ENCODE measurements around the gene EPHB3.
"Not testable (repeated sequence)": the region's sequence is repeated elsewhere in the genome, so short reads cannot be mapped to it uniquely, and the experiment has no call there.

Gene EPHB3

DNA sequence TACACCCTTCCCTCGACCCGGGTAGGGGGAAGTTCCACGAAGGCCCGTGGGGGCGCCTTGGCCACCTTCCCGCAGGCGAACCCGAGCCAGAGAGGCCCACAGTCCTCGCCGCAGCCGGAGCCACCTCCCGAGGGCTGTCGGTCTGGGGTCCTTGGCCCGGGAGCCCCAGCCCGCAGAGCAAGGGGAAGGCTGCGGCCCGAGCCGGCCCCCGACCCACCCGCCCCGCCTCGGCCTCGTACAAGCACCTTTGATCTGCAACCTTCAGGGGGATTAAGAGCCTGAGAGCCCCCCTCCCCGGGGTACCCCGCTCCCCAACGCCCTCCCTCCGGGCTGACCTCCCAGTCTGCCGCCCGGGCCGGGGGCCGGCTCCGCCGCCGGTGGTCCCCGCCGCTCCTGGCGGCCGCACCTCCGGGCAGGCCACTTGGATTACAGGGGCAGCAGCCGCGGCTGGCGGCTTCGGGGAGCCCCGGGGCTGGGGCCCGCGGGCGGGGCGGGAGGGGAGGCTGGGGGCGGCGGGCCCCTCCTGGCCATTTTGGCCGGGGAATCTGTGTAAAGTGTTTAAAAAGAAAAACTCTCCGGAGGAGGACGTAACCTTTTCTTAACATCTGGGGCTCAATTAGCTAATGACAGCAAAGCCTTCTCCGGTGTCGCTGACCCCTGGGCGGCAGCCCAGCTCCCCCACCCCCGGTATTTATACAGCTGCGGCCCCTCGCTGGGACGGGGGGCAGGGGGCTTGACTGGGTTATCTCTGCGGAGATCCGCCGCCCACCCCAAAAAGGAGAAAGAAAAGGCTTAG is 40.2 kb downstream of the EPHB3 start:
- DNase-seq: no peak

DNA sequence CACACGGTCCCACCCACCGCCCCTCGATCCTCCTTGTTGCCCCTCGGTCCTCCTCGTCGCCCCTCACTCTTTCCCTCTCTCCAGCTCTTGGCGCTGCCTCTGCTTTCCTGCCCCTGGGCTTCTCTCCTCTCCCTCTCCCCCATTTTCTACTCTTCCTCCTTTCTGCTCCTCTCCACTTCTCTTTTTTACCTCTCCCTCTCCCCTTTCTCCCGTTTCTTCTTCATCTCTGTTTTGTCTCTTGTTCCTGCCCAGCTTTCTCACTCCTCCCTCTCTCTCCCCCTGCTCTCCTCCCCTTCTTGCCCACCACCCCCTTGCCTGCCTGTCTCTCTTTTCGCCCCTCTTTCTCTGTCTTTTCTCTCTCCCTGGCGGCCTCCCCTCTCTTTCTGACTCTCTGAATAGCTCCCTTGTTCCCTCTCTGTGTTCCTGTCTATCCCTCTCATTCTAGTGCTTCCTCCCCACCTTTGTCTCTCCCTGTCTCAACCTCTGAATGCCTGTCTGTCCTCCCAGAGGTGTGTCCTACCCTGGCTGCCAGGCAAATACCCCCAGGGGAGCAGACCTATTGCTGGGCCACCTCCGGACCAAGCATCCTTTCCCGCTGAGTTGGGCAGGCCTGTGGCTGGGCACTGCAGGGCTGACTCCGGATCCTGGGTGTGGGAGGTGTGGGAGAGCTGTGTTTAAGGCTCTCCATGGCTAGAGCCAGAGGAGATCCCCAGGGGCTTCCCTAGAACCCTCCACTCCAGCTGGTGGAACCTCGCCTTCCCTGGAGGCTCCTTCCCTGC is 41.0 kb downstream of the EPHB3 start:
- peak; percentile 9 for DNase-seq

DNA sequence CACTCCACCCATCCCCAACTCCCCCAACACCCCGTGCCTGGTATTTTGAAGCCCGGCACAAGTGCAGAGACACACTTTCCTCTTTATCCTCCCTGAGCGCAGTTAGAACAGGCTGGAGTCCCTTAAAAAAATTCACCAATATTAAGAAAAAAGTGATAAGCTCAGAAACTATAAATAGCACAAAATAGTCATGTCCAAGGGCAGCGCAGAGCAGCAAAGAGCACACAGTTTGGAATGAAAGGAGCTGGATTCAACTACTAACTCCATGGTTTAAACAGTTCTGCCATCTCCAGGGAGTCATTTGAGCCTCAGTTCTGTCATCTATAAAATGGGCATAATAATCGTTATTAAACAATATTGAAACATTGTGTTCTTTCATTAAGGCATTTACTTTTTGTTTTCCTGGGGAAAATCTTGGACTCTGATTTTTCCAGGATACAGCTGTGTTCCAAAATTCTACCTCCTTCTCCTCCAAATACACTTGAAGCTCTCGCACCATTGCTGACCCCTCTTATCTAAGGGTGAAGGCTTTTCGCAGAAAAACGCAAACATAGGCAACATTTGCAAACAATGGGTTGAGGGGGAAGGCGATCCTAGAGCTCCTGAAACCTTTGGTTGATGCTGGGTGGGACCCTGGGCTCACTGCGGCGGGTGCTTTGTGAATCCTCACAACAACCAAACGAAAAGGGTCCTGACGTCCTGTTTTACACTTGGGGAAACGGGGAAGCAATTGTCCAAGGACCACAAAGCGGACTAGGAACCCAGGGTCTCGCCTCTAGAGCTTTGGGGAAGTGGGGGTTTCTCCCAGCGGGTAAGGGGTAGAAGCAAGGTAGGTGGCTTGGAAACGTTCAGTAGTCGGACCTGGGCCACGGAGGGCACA is 41.8 kb downstream of the EPHB3 start:
- no peak for DNase-seq

DNA sequence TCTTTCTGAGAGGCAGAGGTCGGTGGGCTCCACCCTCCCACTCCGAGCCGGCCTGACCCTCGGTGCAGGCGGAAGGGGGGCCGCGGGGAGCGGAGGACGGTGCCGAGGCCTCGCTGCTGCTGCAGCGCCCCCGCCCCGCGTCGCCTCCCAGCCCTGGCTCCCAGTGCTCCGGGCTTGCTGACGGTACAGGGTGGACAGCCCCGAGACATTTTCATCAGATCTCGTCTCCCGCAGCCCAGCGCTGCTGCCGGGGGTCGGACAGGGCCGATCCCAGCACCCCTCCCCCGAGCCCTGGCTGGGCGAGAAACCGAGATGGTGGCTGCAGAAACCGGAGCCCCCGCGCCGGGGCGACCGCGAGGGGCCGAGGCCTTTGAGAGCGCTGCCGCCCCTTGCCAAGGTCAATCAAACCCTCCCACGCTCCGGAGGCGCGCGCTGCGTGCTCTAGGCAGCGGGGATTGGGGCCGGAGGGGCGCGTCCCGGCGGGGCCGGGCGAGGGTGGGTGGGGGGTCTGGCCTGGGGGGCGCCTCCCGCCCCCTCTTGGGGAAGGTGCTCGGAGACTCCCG is 42.5 kb downstream of the EPHB3 start:
- DNase-seq: no peak

DNA sequence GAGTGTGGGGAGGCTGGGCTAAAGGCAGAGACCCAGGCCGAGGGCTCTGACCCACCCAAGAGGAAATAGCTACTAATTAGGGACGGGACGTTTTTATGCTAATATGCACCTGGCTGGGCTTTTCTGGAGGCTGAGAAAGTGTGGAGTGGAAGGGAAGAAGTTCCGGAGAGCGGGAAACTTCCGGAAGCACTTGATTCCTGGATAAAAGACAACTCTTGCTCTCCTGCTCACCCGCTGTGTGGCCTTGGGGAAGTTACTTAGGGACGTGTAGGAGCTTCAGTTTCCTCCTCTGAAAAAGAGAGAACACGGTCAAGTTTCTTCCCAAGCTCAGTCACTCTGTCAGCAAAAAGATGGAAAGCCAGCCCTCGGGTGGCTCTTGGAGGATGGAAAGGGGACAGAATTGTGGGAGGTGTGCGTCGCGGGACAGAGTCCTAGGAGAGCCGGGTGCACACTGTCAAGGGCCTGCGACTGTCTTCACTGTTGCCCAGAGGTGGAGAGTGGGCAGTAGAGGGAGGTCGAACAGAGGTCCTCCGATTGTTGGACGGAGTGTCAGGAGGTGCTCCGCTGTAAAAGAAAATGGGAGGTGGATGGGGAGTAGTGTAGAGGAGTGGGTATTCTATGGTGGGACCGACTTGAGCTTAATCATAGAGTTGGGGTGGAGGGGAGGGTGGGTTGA is 43.2 kb downstream of the EPHB3 start:
- DNase-seq: no peak

DNA sequence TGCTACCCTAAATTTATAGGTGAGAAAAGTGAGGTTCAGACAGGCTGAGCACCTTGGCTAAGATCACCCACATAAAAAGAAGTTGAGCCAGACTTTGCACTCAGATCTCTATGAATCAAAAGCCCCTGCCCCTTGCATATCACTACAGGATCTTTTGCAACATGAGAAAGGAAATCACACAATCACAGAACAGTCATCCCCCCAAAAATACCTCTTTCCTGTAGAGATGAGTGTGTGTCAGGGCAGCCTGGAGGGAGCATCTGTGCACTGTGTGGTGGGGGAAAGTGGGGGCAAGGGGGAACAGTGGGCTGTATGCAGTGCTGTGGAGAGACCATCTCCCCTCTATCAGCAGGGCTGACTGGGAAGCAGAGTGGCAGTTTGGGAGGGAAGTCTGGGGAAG is 46.6 kb downstream of the EPHB3 start:
- no peak for DNase-seq

DNA sequence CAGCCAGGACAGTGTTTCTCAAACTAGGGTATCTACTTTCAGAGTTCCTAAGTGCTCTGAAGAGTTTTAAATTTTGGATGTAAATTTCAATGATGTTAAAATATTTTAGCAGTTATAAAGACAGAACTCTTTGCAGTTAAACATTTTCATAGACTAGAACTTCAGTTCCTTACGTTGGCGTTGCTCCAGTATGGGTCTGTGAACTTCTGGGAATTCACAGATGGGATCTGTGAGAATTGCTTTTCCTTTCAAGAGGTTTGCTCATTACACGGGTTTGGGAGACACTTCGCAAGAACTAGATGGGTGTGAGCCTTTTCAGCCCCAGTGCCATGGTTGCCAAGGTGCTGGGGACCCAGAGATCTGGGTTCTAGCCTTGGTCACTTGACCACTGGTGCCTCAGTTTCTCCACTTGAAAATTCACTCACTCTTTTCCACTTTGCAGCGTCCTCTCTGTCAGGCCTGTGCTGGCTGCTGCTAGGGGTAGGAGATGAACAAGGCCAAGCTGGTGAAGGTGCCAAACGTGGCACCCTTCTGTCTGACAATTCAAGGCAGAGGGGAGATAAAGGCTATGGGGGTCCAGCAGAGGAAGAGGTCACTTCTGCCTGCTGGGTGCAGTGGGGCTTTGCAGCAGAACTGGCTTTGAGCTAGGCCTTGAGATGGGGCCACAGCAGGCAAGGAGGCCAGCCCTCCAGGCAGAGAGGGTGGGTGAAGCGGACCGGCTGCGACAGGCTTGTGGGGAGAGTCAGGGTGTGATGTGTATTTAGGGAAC is 48.1 kb downstream of the EPHB3 start:
- DNase-seq: no peak

DNA sequence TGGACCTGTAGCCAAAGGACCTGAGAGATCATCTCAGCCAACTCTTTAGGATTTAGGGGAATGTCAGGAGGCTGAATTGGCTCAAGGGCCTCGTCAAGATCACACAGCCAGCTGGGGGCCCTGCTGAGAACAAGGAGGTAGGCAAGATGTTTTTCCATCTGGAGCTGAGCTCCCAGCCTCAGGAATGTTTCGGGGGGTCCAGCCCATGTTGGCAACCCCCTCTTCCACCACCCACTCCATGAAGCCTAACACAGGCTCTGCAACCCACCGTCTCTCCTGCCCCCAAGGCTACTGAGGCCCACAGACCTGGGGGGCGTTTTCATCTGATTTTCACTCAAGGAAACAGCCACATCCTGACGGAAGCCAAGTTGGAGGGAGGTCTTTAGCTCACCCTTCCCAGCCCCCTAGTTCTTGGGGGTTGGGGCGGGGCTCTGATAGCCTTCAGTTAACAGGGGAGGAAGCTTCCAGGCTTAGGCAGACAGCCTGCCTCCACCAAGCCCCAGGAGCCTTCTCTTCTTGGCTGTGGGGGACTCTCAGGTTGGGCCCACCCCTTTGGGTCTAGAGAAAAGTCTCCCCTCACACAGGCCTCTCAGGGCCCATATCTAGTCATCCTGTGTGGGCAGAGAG is 48.8 kb downstream of the EPHB3 start:
- no peak for DNase-seq

DNA sequence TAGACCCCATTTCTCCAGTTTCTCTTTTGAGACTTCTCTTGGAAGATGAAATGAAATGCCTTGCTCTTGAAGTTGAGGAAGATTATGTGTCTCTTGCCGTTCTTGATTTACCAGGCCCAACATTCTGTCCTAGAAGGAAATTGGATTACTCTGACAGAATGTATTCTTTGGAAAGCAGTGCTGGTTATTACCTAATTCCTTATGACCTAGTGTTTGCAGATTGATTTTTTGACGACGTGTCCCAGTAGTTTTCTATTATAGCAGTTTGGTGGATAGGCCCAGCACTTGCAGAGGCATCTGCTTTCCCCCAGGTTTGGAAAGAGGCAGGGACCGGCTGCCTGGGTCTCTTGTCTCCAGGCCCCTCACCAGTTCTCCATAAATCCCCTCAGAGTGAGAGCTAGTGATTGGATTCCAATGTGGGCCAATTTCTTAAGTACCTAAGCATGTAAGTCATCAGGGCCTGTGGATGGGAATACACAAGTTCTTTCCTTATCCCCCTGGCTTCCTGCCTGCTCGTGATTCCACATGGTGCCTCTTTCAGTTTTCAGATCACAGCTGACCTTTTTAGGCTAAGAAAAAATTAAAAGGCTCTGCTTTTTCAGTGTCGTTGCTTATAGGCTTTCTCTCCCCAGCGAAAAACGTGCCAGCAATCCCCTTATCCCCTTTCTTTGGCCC is 50.2 kb downstream of the EPHB3 start:
- DNase-seq: no peak

DNA sequence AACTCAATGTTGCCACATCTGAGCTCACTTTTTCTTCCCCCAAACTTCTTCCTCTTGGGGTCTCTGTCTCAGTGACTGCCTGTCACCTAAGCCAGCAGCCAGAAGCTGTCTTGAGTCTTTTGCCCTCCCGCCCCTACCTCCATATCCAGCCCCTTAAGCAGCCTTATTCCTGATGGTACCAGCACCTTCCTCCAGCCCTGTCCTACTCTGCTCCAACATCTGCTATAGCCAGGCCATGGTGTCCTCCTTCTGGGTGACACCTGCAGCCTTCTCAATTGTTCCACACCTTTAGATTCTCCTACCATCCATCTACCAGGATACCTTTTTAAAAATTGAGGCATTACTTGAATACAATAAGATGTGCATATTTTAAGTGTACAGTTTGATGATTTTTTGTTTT is 53.8 kb downstream of the EPHB3 start:
- no peak for DNase-seq

DNA sequence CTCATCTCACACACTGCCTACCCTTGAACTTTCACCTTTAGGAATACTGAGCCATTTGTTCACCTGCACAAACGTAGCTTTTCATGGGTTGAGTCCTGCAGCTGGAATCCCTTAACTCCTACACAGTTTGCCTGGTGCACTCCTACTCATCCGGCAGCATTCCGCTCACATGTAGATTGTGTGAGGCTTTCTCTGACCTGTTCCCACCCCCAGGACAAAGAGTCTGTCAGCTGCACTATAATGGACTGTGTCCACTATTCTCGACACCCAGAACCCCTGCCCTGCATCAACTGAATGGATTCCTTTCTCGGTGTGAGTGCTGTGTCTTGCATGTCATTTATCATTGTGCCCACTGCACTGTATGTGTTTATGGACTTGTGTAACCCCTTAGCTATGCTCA is 54.9 kb downstream of the EPHB3 start:
- DNase-seq: no peak

DNA sequence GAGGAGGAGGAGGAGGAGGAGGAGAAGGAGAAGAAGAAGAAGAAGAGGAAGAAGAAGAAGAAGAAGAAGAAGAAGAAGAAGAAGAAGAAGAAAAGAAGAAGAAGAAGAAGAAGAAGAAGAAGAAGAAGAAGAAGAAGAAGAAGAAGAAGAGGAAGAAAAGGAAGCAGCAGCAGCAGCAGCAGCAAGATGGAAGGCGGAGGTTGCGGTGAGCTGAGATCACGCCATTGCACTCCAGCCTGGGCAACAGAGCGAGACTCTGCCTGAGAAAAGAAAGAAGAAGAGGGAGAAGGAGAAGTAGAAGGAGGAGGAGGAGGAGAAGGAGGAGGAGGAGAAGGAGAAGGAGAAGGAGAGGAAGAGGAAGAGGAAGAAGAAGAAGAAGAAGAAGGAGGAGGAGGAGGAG is 55.7 kb downstream of the EPHB3 start:
- not testable (repeated sequence) for DNase-seq

DNA sequence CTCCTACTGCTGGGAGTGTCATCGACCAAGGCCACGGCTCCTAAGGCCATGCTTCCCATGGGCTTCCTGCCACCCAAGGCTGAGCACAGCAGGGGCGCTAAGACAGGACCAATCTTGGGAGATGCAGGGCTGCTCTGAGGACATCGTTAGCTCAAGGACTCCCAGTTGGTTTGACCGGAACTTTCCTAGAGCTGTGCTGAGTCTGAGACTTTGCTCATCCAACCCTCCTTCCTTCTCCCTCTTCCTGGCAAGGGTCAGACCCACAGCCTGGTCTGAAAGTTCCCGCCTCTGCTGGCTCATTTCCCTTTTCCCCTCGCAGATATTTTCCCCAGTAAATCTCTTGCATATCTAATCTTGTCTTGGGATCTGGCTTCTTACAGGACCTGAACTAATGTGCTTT is 57.2 kb downstream of the EPHB3 start:
- no peak for DNase-seq

DNA sequence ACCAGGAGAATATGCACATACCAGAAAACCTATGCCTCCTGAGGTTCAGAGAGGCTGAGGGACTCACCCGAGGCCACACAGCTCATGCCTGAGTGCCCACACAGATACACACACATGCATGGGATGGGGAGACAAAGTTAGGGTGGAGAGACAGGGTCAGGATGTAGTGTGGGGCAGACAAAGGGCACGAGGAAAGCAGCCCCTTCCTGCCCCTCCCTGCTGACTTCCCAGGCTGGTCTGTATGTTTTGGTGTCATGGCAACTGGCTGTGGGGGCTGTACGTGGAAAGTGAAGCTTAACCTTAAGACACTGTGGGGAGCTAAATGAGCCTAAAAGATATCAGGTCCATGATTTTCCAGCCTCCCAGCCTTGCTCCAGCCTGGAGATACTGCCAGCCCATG is 57.8 kb downstream of the EPHB3 start:
- no peak for DNase-seq

DNA sequence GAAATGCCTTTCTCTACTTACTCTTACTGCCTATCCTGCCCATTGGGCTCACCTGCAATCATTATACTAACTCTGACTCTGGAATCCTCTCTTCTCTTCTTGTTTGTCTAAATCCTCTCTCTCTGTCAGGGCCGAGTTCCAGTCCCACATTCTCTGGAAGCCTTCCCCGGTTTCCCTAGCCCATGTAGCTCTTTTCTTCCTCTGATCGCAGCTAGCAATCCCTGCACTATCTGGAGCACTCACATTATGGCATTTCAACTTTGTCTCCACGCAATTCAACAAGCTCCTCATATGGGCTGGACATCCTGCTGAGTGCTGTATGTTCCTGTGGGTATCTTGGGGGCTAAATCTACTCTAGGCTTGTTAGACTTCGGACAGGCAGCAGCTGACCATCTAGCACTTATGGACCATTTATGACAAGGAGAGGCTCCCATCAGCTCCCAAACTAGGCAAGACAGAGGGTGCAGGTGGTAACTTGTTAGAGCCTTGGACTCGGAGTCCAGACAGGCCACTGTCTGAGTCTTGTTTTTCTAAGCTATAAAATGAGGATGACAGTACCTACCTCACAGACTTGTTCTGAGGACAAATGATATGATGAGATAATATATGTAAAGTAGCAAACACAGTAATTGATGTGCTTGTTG is 58.3 kb downstream of the EPHB3 start:
- no peak for DNase-seq

DNA sequence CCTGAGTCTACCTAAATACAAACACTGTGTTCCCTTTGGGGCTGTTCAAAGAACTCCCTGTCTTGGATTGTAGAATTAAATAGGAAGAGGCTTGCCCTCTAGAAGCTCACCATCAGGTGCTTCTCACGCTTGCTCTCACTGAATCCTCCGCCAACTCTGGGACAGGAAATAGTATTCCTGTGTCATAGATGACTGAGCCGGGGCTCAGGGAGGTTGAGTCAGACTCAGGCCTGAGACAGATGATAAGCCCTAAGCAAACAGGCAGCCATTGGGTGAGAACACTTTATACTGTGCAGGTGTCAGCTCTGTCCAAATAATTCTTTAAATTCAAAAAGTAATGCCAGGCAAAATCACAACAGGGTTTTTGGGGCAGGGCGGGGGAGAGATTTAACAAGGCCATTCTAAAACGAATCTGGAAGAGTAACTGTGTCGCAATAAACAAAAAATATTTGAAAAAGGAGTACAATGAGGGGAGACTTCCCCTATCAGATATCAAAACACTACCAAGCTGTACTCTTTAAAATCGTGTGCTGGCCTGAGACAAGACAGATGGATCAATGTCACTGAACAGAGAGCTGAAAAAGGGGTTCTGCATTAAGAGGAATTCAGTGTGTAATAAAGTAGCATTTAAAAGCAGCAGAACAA is 59.0 kb downstream of the EPHB3 start:
- DNase-seq: no peak

DNA sequence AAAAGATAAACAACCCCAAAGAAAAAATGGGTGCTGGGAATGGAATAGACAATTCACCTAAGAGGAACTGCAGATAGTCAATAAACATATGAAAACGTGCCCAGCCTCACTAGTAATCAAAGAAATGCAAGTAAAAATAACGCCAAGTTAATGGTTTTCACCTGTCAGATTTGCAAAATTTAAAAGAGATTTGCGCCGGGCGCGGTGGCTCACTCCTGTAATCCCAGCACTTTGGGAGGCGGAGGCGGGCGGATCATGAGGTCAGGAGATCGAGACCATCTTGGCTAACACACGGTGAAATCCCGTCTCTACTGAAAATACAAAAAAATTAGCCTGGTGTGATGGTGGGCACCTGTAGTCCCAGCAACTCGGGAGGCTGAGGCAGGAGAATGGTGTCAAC is 60.6 kb downstream of the EPHB3 start:
- DNase-seq: not testable (repeated sequence)

DNA sequence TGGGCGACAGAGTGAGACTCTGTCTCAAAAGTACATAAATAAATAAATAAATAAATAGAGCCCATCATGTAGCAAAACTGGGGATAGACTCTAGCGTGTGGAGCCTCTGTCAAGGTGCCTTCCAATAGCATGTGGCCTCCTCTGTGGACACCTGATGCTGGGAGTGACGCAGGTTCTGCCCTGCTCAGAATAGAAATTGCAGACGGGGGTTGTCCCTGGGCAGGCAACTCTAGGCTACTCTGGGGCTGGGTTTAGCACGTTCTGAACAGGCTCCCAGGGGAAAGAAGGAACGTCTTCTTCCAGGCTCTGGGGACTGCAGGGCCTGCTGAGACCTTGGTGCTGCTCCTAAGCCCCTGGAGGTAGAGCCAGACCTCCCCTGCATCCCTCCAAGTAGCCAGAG is 65.3 kb downstream of the EPHB3 start:
- DNase-seq: no peak

DNA sequence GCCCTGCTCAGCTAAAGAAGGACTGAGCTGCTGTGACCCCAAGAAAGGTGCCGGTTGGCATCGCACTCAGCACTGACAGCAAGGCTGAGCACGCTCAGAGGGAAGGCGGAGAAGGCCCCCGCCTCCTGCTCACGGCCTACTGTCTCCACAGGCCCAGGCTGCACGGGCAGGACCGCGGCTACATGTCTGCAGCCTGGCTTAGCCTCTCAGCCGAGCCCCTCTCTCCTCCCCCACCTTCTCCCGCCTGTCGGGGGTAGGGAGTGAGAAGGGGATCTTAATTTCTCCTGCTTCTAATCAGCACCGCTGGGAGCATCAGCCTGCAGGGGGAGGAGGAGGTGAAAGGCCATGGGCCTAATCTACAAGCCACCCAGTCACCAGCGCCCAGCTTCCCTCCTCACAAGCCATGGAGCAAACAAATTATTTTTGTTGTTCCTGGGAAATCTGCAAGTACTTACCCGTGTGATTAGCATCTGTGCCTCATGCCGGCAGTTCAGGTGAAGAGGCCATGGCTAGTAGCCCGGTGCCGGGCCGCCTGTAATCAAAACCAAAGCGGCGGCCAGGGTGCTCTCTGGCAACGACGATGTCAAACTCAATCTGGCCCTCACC is 68.1 kb downstream of the EPHB3 start:
- peak; percentile 17 for DNase-seq

Data from NCI-H2227 treated with DMSO at 0.1 percent for 48 hours (cell line).